Gastrocnemius medialis (tissue), 4 donors: ENCODE measurements around the gene GRIN3A. TPM values are rescaled to one million over a fixed set of nuclear protein-coding genes. Genes with fewer than 3 reads are reported as not detected.

Source experiments
- ATAC-seq, 2 donors: fragments of 150-250 bp; one replicate each; pipeline ENCODE4 v1.9.1; 2016
- DNase-seq, 2 donors: peaks; one replicate each; pipeline ENCODE4 v3.0.0-alpha.2; 2019
- H3K27ac ChIP-seq, 4 donors: fragments of 200-600 bp; sonication (generic); 1 replicate in 1 of 4; 2 replicates in 3 of 4; pipeline ENCODE4 v1.5.1; 2016 to 2018; ENCODE audit warnings: mild to moderate bottlenecking in 2 of 4, moderate library complexity in 1 of 4
- H3K27me3 ChIP-seq, 3 donors: fragments of 200-600 bp; sonication (generic) in 2 of 3; 1 replicate in 1 of 3; 2 replicates in 2 of 3; pipeline versions ENCODE4 v1.5.1 to v1.6.0; 2016 to 2019; ENCODE audit warnings: mild to moderate bottlenecking in 1 of 3, moderate library complexity in 1 of 3
- H3K36me3 ChIP-seq, 2 donors: fragments of 200-600 bp; sonication (generic) in 1 of 2; one replicate each; pipeline ENCODE4 v1.5.1; 2017 to 2018
- H3K4me1 ChIP-seq, 2 donors: fragments of 200-600 bp; sonication (generic) in 1 of 2; one replicate each; pipeline ENCODE4 v1.5.1; 2016 to 2017; ENCODE audit warnings: mild to moderate bottlenecking in 2 of 2
- H3K4me3 ChIP-seq, 4 donors: fragments of 200-600 bp; sonication (generic) in 3 of 4; 1 replicate in 1 of 4; 2 replicates in 3 of 4; pipeline ENCODE4 v1.5.1; 2016 to 2019; ENCODE audit warnings: mild to moderate bottlenecking in 2 of 4
- H3K9me3 ChIP-seq, 3 donors: fragments of 200-600 bp; sonication (generic) in 2 of 3; 1 replicate in 1 of 3; 2 replicates in 2 of 3; pipeline ENCODE4 v1.5.1; 2016 to 2019
- POLR2A ChIP-seq, 2 donors: fragments of 450-650 bp; IDR thresholded peaks; one replicate each; pipeline ENCODE4 v1.6.1; 2017; ENCODE audit warnings: antibody characterized with exemption in 2 of 2, mild to moderate bottlenecking in 2 of 2, moderate library complexity in 2 of 2
- in situ Hi-C, 4 donors: fragments of 200-750 bp; cut with MboI; loops; one replicate each; pipeline versions ENCODE4 v1.15.0 to v1.8.0; 2017; ENCODE audit warnings: low sequenced_read_pairs in 4 of 4
- intact Hi-C: fragments of 100-400 bp; cut with DNase I; formaldehyde crosslinking; loops from one replicate; pipeline ENCODE4 v1.15.1; 2023; ENCODE audit warnings: low total_unique reads
- total RNA-seq, 4 donors: library from RNA; depleted of rRNA; stranded (reverse); fragments of >200 nt; gene quantifications; one replicate each; pipeline versions ENCODE4 v1.1.0 to v1.2.3, GENCODE V29; 2016
- TF ChIP-seq, protein P1 (sequence below), 5 experiments: fragments of 450-650 bp in 3 of 5; fragments of 200-600 bp in 2 of 5; sonication (generic) in 2 of 5; IDR thresholded peaks in 4 of 5; conservative IDR thresholded peaks in 1 of 5; 1 replicate in 4 of 5; 2 replicates in 1 of 5; pipeline ENCODE4 v1.5.1; 2016 to 2019; ENCODE audit warnings: antibody characterized with exemption in 5 of 5, mild to moderate bottlenecking in 3 of 5, moderate library complexity in 3 of 5

GRIN3A gene
- total RNA-seq, 4 donors from 2014 or later: not detected

DNA sequence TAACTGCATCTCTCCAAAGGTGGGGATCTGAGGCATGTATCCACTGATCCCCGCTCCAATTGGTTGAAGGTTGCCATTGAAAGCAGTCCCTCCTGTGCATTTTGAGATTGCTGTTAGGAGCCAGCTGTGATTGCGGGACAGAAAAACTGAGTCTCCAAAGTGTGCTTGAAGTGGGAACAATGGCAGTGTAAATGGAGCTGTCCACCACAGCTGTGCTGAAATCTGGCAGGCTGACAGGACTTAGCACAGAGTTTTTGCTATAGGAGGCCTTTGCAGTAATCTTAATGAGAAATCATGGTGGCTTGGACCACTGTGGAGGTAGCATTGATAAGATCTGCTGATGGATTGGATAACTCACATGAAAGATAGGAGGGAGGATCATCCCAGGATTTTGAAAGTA is 201.5 kb downstream of the GRIN3A start:
- peaks cover 0 to 47% of the 10 kb centered on the region in 2 donors for H3K36me3 ChIP-seq
- H3K9me3 ChIP-seq: no peaks in the 10 kb centered on the region

DNA sequence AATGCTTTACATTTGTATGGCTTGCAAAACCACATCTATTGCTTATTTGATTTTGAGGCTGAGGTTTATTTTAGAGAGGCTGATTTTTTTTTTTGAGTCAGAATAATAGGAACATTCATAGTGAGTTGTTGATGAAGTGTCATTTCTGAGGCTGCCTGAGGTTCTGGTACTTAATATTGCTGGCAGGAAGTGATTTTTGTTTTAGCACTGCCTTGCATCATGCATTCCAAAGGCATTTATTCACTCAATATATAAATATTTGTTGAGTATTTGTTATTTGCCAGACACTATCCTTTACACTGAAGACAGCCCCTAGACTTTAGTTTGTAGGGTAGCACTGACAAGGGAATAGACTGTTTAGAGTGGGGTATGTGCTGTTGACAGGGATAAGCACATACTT is 202.1 kb downstream of the GRIN3A start:
- Histone ChIP-seq H3K27me3 (no peaks in the 10 kb centered on the region), H3K27ac (no peak overlapping the region), H3K9me3 (no peaks in the 10 kb centered on the region), H3K36me3 (peaks cover 0 to 42% of the 10 kb centered on the region in 2 donors), H3K4me3 (no peak overlapping the region), H3K4me1 (peaks cover 27 to 28% of the 10 kb centered on the region in 2 donors)
- in situ Hi-C loops (no loop called here), intact Hi-C loops (loop anchor here (10.0 kb wide), 1 partner anchor 1712 kb away; the partner anchor contains the start of gene NR4A3)
- TF ChIP-seq POLR2A (IDR thresholded peaks at IDR 0.05): no peak
- TF ChIP-seq, protein P1, sequence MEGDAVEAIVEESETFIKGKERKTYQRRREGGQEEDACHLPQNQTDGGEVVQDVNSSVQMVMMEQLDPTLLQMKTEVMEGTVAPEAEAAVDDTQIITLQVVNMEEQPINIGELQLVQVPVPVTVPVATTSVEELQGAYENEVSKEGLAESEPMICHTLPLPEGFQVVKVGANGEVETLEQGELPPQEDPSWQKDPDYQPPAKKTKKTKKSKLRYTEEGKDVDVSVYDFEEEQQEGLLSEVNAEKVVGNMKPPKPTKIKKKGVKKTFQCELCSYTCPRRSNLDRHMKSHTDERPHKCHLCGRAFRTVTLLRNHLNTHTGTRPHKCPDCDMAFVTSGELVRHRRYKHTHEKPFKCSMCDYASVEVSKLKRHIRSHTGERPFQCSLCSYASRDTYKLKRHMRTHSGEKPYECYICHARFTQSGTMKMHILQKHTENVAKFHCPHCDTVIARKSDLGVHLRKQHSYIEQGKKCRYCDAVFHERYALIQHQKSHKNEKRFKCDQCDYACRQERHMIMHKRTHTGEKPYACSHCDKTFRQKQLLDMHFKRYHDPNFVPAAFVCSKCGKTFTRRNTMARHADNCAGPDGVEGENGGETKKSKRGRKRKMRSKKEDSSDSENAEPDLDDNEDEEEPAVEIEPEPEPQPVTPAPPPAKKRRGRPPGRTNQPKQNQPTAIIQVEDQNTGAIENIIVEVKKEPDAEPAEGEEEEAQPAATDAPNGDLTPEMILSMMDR (IDR thresholded peaks at IDR 0.05 in 4 of 5, conservative IDR thresholded peaks at IDR 0.05 in 1 of 5): no peak
- ATAC-seq (no peak), DNase-seq (no peak)

More for the DNA sequence above, 201.5 kb downstream of the GRIN3A start:
- DNase-seq (no peak), ATAC-seq (no peak)
- Histone ChIP-seq H3K4me3 (no peak overlapping the region), H3K4me1 (peaks cover 27 to 28% of the 10 kb centered on the region in 2 donors), H3K27me3 (no peaks in the 10 kb centered on the region), H3K27ac (no peak overlapping the region)
- no peak for TF ChIP-seq POLR2A (IDR thresholded peaks at IDR 0.05)
- TF ChIP-seq, protein P1 (IDR thresholded peaks at IDR 0.05 in 4 of 5, conservative IDR thresholded peaks at IDR 0.05 in 1 of 5): no peak
- intact Hi-C loops: loop anchor here (10.0 kb wide), 1 partner anchor 1712 kb away; the partner anchor contains the start of gene NR4A3
- in situ Hi-C loops: no loop called here

DNA sequence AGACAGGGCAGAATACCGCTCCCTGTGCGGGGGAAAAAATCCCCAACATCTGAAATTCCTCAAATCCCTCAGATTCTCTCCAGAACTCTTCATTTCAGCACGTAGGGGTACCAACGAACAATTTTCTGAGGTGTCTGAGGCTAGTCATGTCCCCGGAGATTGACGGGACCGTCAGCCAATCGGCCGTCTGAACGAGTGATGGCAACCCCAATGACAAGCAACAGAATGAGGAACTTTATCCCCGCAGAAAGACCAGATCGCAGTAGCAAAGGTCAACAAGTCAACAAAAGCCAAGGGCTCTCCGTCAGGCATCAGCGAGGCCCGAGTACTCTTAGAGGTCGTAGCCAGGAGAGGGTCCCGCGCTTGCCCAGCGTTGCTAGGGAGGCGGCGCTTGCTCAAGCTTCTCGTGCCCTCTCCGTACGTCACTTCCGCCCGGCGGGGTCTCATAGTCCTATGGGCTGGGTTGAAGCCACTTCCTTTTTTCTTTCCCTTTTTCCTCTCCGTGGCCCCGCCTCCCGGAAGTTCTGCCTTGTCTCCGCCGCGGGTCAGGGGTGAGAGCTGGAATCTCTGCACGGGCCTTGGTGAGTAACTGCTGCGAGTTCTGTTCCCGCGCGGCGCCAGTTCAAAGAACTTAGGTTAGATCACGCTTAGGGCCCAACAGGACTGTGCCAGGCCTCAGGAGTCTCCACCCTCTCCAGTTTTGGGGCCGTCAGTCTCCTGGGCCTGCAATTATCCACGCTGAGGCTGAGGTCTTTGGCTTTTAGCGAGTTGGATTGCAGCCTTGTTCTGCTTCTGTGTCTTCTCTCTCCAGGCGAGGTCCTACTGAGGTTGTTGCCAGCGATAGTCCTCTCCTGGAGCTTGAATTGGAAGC is 204.9 kb downstream of the GRIN3A start, which contains the start of gene RNF20:
Gene RNF20, plus strand, starts transcription at position 520 of the 871 bp plus-strand sequence. CDS start 1,571 bp downstream, outside the sequence.
- intact Hi-C loops (loop anchor here (1.0 to 10.0 kb wide), 4 partner anchors 47 to 1709 kb away; partner anchors contain the start of genes MRPL50, NR4A3 and ZNF189), in situ Hi-C loops (loop anchor here in 3 of 4 donors (5.0 kb wide), 2 partner anchors 76 to 136 kb away; partner anchors contain the start of genes MRPL50 (in 2 of the 3) and ZNF189 (in 2 of the 3))
- TF ChIP-seq POLR2A (IDR thresholded peaks at IDR 0.05): peak in 1 of 2 donors; percentile 27
- TF ChIP-seq, protein P1 (IDR thresholded peaks at IDR 0.05 in 4 of 5, conservative IDR thresholded peaks at IDR 0.05 in 1 of 5): no peak
- Histone ChIP-seq H3K27me3 (no peaks in the 10 kb centered on the region), H3K36me3 (peaks cover 0 to 29% of the 10 kb centered on the region in 2 donors), H3K4me3 (peak within 1 kb of the TSS; percentile 83 to 94 (median 88)), H3K9me3 (no peaks in the 10 kb centered on the region), H3K4me1 (peaks cover 27 to 28% of the 10 kb centered on the region in 2 donors), H3K27ac (peak within 1 kb of the TSS; percentile 89 to 96 (median 95))
- DNase-seq (peak; percentile 99), ATAC-seq (peak; percentile 99)

DNA sequence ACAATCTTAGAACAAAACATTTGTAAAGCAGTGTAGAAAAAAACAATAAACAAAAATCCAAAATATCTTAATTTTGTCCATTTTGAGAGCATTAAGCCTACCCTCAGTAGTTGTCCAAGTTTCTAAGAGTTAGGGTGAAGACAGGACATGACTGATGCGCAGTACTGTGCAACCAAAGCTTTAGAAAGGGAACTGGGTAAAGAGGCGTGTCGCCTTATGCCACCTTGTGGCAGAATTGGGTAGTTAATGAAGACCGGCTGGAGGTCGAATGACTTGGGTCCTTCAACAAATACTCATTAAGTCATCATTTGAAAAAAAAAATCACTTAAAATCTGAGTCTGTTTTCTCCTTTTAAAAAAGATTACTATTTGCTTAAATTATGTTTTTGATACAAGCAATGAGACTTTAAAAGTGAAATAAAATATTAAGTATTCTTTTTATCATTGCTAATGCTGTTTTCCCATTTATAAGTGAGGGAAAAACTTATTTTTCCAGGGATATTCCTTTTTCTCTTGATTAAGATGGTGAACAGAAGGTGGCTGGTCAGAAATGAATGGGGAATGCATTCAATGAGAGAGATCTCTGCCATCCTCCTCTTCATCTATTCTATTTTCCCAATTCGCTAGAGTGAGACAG is 208.3 kb downstream of the GRIN3A start:
- H3K4me1 ChIP-seq: peaks cover 14 to 15% of the 10 kb centered on the region in 2 donors
- TF ChIP-seq, protein P1 (IDR thresholded peaks at IDR 0.05 in 4 of 5, conservative IDR thresholded peaks at IDR 0.05 in 1 of 5): peak; percentile 67 to 90 (median 76)
- no peak for TF ChIP-seq POLR2A (IDR thresholded peaks at IDR 0.05)
- peaks cover 0 to under 1% of the 10 kb centered on the region in 2 donors for H3K36me3 ChIP-seq
- H3K9me3 ChIP-seq: no peaks in the 10 kb centered on the region
- H3K4me3 ChIP-seq: no peak overlapping the region
- no peaks in the 10 kb centered on the region for H3K27me3 ChIP-seq
- ATAC-seq (peak in 1 of 2 donors; percentile 39), DNase-seq (peak; percentile 23 to 48)
- in situ Hi-C loops: loop anchor here in 3 of 4 donors (5.0 kb wide), 2 partner anchors 73 to 133 kb away; partner anchors contain the start of genes MRPL50 (in 2 of the 3) and ZNF189 (in 2 of the 3)
- no peak overlapping the region for H3K27ac ChIP-seq
- intact Hi-C loops: loop anchor here (1.0 to 10.0 kb wide), 2 partner anchors 71 to 1705 kb away; partner anchors contain the start of gene NR4A3
